Loucy (cell line): ENCODE results near the gene ADAMTSL4.

Experiments
- CTCF ChIP-seq: fragments of 200-600 bp; sonication (generic); conservative IDR thresholded peaks from 2 replicates; pipeline ENCODE4 v1.5.1; 2014; ENCODE audit warnings: mild to moderate bottlenecking, antibody characterized with exemption, low read length
- EZH2phosphoT487 ChIP-seq: fragments of 200-600 bp; IDR thresholded peaks from 2 replicates; pipeline ENCODE4 v1.6.1; 2018; ENCODE audit warnings: antibody characterized with exemption, mild to moderate bottlenecking, moderate library complexity, borderline replicate concordance

- TF ChIP-seq CTCF (no peak), EZH2phosphoT487 (no peak)
Measured at GRCh38 chr1:150514913-150515327, 34.3 kb upstream of the ADAMTSL4 start.
